T-helper 1 cell (primary cell): ENCODE results near the gene LAMA4.

Source experiments
- DNase-seq, 5 donors: peaks; one replicate each; pipeline ENCODE4 v3.0.0-alpha.2; 2012 to 2020

The LAMA4 gene

GRCh38 chr6:112085286-112086065 lies 168.9 kb downstream of the LAMA4 start:
- no peak for DNase-seq

- no peak for DNase-seq
These were observed 172.8 kb downstream of the LAMA4 start for GRCh38 chr6:112081569-112081968.

GRCh38 chr6:112066606-112067005 lies 187.8 kb downstream of the LAMA4 start:
- no peak for DNase-seq

GRCh38 chr6:112065426-112065986 lies 188.9 kb downstream of the LAMA4 start:
- no peak for DNase-seq

GRCh38 chr6:112062966-112063365 lies 191.4 kb downstream of the LAMA4 start:
- DNase-seq = no peak

GRCh38 chr6:112061605-112062004 lies 192.8 kb downstream of the LAMA4 start:
- DNase-seq = no peak
